Islet precursor cell (in vitro differentiated cells): ENCODE measurements around the gene WIPF1.
"Not testable (repeated sequence)": the region's sequence is repeated elsewhere in the genome, so short reads cannot be mapped to it uniquely, and the experiment has no call there.

Source experiments
- DNase-seq: peaks from one replicate; pipeline ENCODE4 v3.0.0-alpha.2; 2018

Gene WIPF1

GRCh38 chr2:174569678-174570077, 27.9 kb downstream of the WIPF1 start:
- DNase-seq, result no peak

- DNase-seq, result no peak
Observed at GRCh38 chr2:174568425-174568824, 29.2 kb downstream of the WIPF1 start.

- no peak for DNase-seq
Observed at GRCh38 chr2:174566871-174567270, 30.7 kb downstream of the WIPF1 start.

GRCh38 chr2:174563530-174564282, 33.9 kb downstream of the WIPF1 start:
- no peak for DNase-seq

- DNase-seq, result no peak
Observed at GRCh38 chr2:174561972-174562370, 35.6 kb downstream of the WIPF1 start.

- no peak for DNase-seq
Observed at GRCh38 chr2:174561283-174561971, 36.2 kb downstream of the WIPF1 start.

GRCh38 chr2:174560737-174561136, 36.9 kb downstream of the WIPF1 start:
- no peak for DNase-seq

- DNase-seq, result no peak
Observed at GRCh38 chr2:174555998-174556397, 41.6 kb downstream of the WIPF1 start.

GRCh38 chr2:174554529-174555150, 43.0 kb downstream of the WIPF1 start:
- DNase-seq, result no peak

GRCh38 chr2:174553811-174554493, 43.7 kb downstream of the WIPF1 start:
- no peak for DNase-seq

- no peak for DNase-seq
Observed at GRCh38 chr2:174552880-174553279, 44.7 kb downstream of the WIPF1 start.

GRCh38 chr2:174551697-174552096, 45.9 kb downstream of the WIPF1 start:
- no peak for DNase-seq

- not testable (repeated sequence) for DNase-seq
Observed at GRCh38 chr2:174548646-174549045, 49.0 kb downstream of the WIPF1 start.

- DNase-seq, result not testable (repeated sequence)
Observed at GRCh38 chr2:174548021-174548420, 49.6 kb downstream of the WIPF1 start.

- peak; percentile 75 for DNase-seq
Observed at GRCh38 chr2:174546519-174547506, 50.8 kb downstream of the WIPF1 start.

GRCh38 chr2:174545240-174545639, 52.4 kb downstream of the WIPF1 start:
- no peak for DNase-seq

GRCh38 chr2:174544802-174545201, 52.8 kb downstream of the WIPF1 start:
- DNase-seq, result peak; percentile 74

- peak; percentile 85 for DNase-seq
Observed at GRCh38 chr2:174544156-174544555, 53.4 kb downstream of the WIPF1 start.

- DNase-seq, result no peak
Observed at GRCh38 chr2:174540893-174541292, 56.7 kb downstream of the WIPF1 start.

GRCh38 chr2:174535757-174536703, 61.6 kb downstream of the WIPF1 start:
- DNase-seq, result peak; percentile 86

GRCh38 chr2:174535083-174535482, 62.5 kb downstream of the WIPF1 start:
- DNase-seq, result peak; percentile 70
